Measurements from ENCODE around the gene MPZL1.

Gene MPZL1

GRCh38 chr1:167683226-167683625, 38.6 kb upstream of the MPZL1 start:
- Histone ChIP-seq H4K20me1 (ENCODE audit: control insufficient read depth, insufficient read depth, low read depth, low read length) (0 out of 2 replicates have a peak, but pooled peaks cover 2% of the 10 kb centered on the region), H3K4me3 (ENCODE audit: low read length) (no peak overlapping the region), H3K4me1 (ENCODE audit: control insufficient read depth, low read length) (peaks cover 43% of the 10 kb centered on the region), H3K27me3 (ENCODE audit: control insufficient read depth, low read length) (no peaks in the 10 kb centered on the region), H3K9me3 (ENCODE audit: control insufficient read depth, insufficient read depth, low read length) (no peaks in the 10 kb centered on the region), H3K4me2 (ENCODE audit: low read length) (no peak overlapping the region), H3K27ac (ENCODE audit: low read depth, low read length) (no peak overlapping the region), H3K79me2 (ENCODE audit: control insufficient read depth, low read length) (peaks cover 31% of the 10 kb centered on the region), H3K9me2 (replicated peaks; ENCODE audit: control insufficient read depth, low read length) (no peaks in the 10 kb centered on the region), H3F3A (ENCODE audit: control insufficient read depth, insufficient read depth) (peaks cover 6% of the 10 kb centered on the region), H3K36me3 (ENCODE audit: control insufficient read depth, low read length) (peaks cover 83% of the 10 kb centered on the region)
- TF ChIP-seq EZH2phosphoT487 (IDR thresholded peaks at IDR 0.05; ENCODE audit: borderline replicate concordance, low read length) (no peak), CTCF (IDR thresholded peaks at IDR 0.05; ENCODE audit: low read depth, low read length, poor library complexity, severe bottlenecking) (no peak)

- H3K27ac ChIP-seq (ENCODE audit: low read depth, low read length), result no peak overlapping the region
- peaks cover 40% of the 10 kb centered on the region for H3K4me1 ChIP-seq (ENCODE audit: control insufficient read depth, low read length)
- 0 out of 2 replicates have a peak, but pooled peaks cover 6% of the 10 kb centered on the region for H4K20me1 ChIP-seq (ENCODE audit: control insufficient read depth, insufficient read depth, low read depth, low read length)
- H3F3A ChIP-seq (ENCODE audit: control insufficient read depth, insufficient read depth), result peaks cover 6% of the 10 kb centered on the region
- H3K9me2 ChIP-seq (replicated peaks; ENCODE audit: control insufficient read depth, low read length), result no peaks in the 10 kb centered on the region
- no peaks in the 10 kb centered on the region for H3K27me3 ChIP-seq (ENCODE audit: control insufficient read depth, low read length)
- TF ChIP-seq EZH2phosphoT487 (IDR thresholded peaks at IDR 0.05; ENCODE audit: borderline replicate concordance, low read length), result no peak
- TF ChIP-seq CTCF (IDR thresholded peaks at IDR 0.05; ENCODE audit: low read depth, low read length, poor library complexity, severe bottlenecking), result no peak
- H3K4me2 ChIP-seq (ENCODE audit: low read length), result no peak overlapping the region
- H3K9me3 ChIP-seq (ENCODE audit: control insufficient read depth, insufficient read depth, low read length), result no peaks in the 10 kb centered on the region
- peaks cover 83% of the 10 kb centered on the region for H3K36me3 ChIP-seq (ENCODE audit: control insufficient read depth, low read length)
- no peak overlapping the region for H3K4me3 ChIP-seq (ENCODE audit: low read length)
- peaks cover 30% of the 10 kb centered on the region for H3K79me2 ChIP-seq (ENCODE audit: control insufficient read depth, low read length)
Observed at GRCh38 chr1:167683641-167684502, 37.9 kb upstream of the MPZL1 start.

DNA sequence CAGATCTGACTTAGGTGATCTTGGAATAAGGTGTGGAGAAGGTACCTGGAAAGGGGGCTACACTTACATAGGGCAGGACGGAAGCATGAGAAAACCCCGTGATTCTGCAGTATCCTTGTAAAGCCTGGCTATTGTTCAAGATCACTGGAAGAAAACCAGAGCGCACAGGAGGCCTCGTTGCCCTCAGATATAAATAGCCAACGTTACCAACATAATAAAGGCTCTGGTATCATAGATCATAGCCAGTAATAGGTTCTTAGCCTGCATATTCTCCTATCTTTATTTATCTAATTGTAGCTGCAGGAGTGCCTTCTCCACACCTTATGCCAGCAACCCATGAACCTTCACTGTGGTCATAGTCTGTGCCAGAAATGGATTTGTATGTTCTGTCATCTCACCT, 35.9 kb upstream of the MPZL1 start:
- TF ChIP-seq CTCF (IDR thresholded peaks at IDR 0.05; ENCODE audit: low read depth, low read length, poor library complexity, severe bottlenecking), result no peak
- Histone ChIP-seq H3K4me3 (ENCODE audit: low read length) (no peak overlapping the region), H3K9me3 (ENCODE audit: control insufficient read depth, insufficient read depth, low read length) (no peaks in the 10 kb centered on the region), H3K79me2 (ENCODE audit: control insufficient read depth, low read length) (peaks cover 12% of the 10 kb centered on the region), H4K20me1 (ENCODE audit: control insufficient read depth, insufficient read depth, low read depth, low read length) (0 out of 2 replicates have a peak, but pooled peaks cover 6% of the 10 kb centered on the region), H3K36me3 (ENCODE audit: control insufficient read depth, low read length) (peaks cover 81% of the 10 kb centered on the region), H3K4me2 (ENCODE audit: low read length) (no peak overlapping the region), H3K27me3 (ENCODE audit: control insufficient read depth, low read length) (no peaks in the 10 kb centered on the region), H3K27ac (ENCODE audit: low read depth, low read length) (no peak overlapping the region), H3K9me2 (replicated peaks; ENCODE audit: control insufficient read depth, low read length) (no peaks in the 10 kb centered on the region), H3K4me1 (ENCODE audit: control insufficient read depth, low read length) (peaks cover 20% of the 10 kb centered on the region), H3F3A (ENCODE audit: control insufficient read depth, insufficient read depth) (peaks cover 6% of the 10 kb centered on the region)

Data from DOHH2 (cell line).